Activated naive CD8-positive, alpha-beta T cell (primary cell): ENCODE measurements around the gene C1QL1.

Source experiments
- H3K27ac Mint-ChIP-seq: one replicate; pipeline ENCODE4 v1.8.0; 2021; ENCODE audit warnings: mixed read lengths
- H3K27me3 Mint-ChIP-seq: one replicate; pipeline ENCODE4 v1.8.0; 2021; ENCODE audit warnings: mixed read lengths
- H3K36me3 Mint-ChIP-seq: one replicate; pipeline ENCODE4 v1.8.0; 2021; ENCODE audit warnings: mixed read lengths
- H3K4me1 Mint-ChIP-seq: one replicate; pipeline ENCODE4 v1.8.0; 2021; ENCODE audit warnings: low read depth, mixed read lengths
- H3K4me3 Mint-ChIP-seq: one replicate; pipeline ENCODE4 v1.8.0; 2021; ENCODE audit warnings: mild to moderate bottlenecking, mixed read lengths
- H3K9me3 Mint-ChIP-seq: one replicate; pipeline ENCODE4 v1.8.0; 2021; ENCODE audit warnings: low read depth, mixed read lengths

The C1QL1 gene

GRCh38 chr17:44968225-44969143 lies at the start of gene C1QL1:
Gene C1QL1 (minus strand): TSS chr17:44968303. CDS start chr17:44968048, 255 bp downstream.
- Mint-ChIP-seq H3K4me1 (peaks cover 36% of the 10 kb centered on the region), H3K27me3 (peaks cover 18% of the 10 kb centered on the region), H3K4me3 (peak within 1 kb of the TSS; percentile 78), H3K27ac (no peak within 1 kb of the TSS), H3K9me3 (no peaks in the 10 kb centered on the region), H3K36me3 (no peaks in the 10 kb centered on the region)

GRCh38 chr17:45016823-45017222 lies 48.7 kb upstream of the C1QL1 start:
- Mint-ChIP-seq H3K4me1 (peaks cover 14% of the 10 kb centered on the region), H3K27me3 (peaks cover 29% of the 10 kb centered on the region), H3K4me3 (peak overlapping the region; percentile 35), H3K36me3 (no peaks in the 10 kb centered on the region), H3K27ac (no peak overlapping the region), H3K9me3 (no peaks in the 10 kb centered on the region)

- no peaks in the 10 kb centered on the region for H3K9me3 Mint-ChIP-seq
- H3K27ac Mint-ChIP-seq: no peak overlapping the region
- peaks cover 12% of the 10 kb centered on the region for H3K4me1 Mint-ChIP-seq
- H3K27me3 Mint-ChIP-seq: peaks cover 26% of the 10 kb centered on the region
- H3K36me3 Mint-ChIP-seq: no peaks in the 10 kb centered on the region
- no peak overlapping the region for H3K4me3 Mint-ChIP-seq
These were observed 48.1 kb upstream of the C1QL1 start for GRCh38 chr17:45016237-45016636.

- Mint-ChIP-seq H3K4me1 (no peaks in the 10 kb centered on the region), H3K27ac (no peak overlapping the region), H3K9me3 (no peaks in the 10 kb centered on the region), H3K27me3 (peaks cover 8% of the 10 kb centered on the region), H3K4me3 (no peak overlapping the region), H3K36me3 (peaks cover 4% of the 10 kb centered on the region)
These were observed 45.2 kb upstream of the C1QL1 start for GRCh38 chr17:45013021-45013997.

GRCh38 chr17:45011767-45012166 lies 43.7 kb upstream of the C1QL1 start:
- Mint-ChIP-seq H3K27me3 (peaks cover 8% of the 10 kb centered on the region), H3K36me3 (peaks cover 6% of the 10 kb centered on the region), H3K4me3 (no peak overlapping the region), H3K4me1 (no peaks in the 10 kb centered on the region), H3K27ac (no peak overlapping the region), H3K9me3 (no peaks in the 10 kb centered on the region)

- no peak overlapping the region for H3K4me3 Mint-ChIP-seq
- H3K27me3 Mint-ChIP-seq: peaks cover 6% of the 10 kb centered on the region
- peaks cover 6% of the 10 kb centered on the region for H3K36me3 Mint-ChIP-seq
- H3K9me3 Mint-ChIP-seq: no peaks in the 10 kb centered on the region
- no peak overlapping the region for H3K27ac Mint-ChIP-seq
- H3K4me1 Mint-ChIP-seq: no peaks in the 10 kb centered on the region
These were observed 41.8 kb upstream of the C1QL1 start for GRCh38 chr17:45009676-45010467.

GRCh38 chr17:45008216-45008615 lies 40.1 kb upstream of the C1QL1 start:
- Mint-ChIP-seq H3K4me1 (no peaks in the 10 kb centered on the region), H3K9me3 (no peaks in the 10 kb centered on the region), H3K36me3 (peaks cover 6% of the 10 kb centered on the region), H3K4me3 (no peak overlapping the region), H3K27ac (no peak overlapping the region), H3K27me3 (peaks cover 6% of the 10 kb centered on the region)

- Mint-ChIP-seq H3K9me3 (no peaks in the 10 kb centered on the region), H3K4me1 (no peaks in the 10 kb centered on the region), H3K27me3 (peaks cover 6% of the 10 kb centered on the region), H3K4me3 (no peak overlapping the region), H3K27ac (no peak overlapping the region), H3K36me3 (peaks cover 6% of the 10 kb centered on the region)
These were observed 38.9 kb upstream of the C1QL1 start for GRCh38 chr17:45006927-45007461.

GRCh38 chr17:45005700-45006099 lies 37.6 kb upstream of the C1QL1 start:
- peaks cover 4% of the 10 kb centered on the region for H3K36me3 Mint-ChIP-seq
- H3K9me3 Mint-ChIP-seq: no peaks in the 10 kb centered on the region
- peaks cover 6% of the 10 kb centered on the region for H3K27me3 Mint-ChIP-seq
- no peak overlapping the region for H3K4me3 Mint-ChIP-seq
- no peaks in the 10 kb centered on the region for H3K4me1 Mint-ChIP-seq
- no peak overlapping the region for H3K27ac Mint-ChIP-seq

GRCh38 chr17:45004388-45004787 lies 36.3 kb upstream of the C1QL1 start:
- Mint-ChIP-seq H3K27ac (no peak overlapping the region), H3K27me3 (peaks cover 6% of the 10 kb centered on the region), H3K4me3 (no peak overlapping the region), H3K4me1 (no peaks in the 10 kb centered on the region), H3K36me3 (peaks cover 2% of the 10 kb centered on the region), H3K9me3 (no peaks in the 10 kb centered on the region)

- Mint-ChIP-seq H3K4me3 (no peak overlapping the region), H3K36me3 (peaks cover 5% of the 10 kb centered on the region), H3K4me1 (no peaks in the 10 kb centered on the region), H3K27ac (no peak overlapping the region), H3K9me3 (peaks cover 4% of the 10 kb centered on the region), H3K27me3 (peaks cover 8% of the 10 kb centered on the region)
These were observed 35.8 kb upstream of the C1QL1 start for GRCh38 chr17:45003877-45004276.

GRCh38 chr17:45001310-45001709 lies 33.2 kb upstream of the C1QL1 start:
- peaks cover 8% of the 10 kb centered on the region for H3K9me3 Mint-ChIP-seq
- H3K36me3 Mint-ChIP-seq: peaks cover 3% of the 10 kb centered on the region
- H3K4me1 Mint-ChIP-seq: no peaks in the 10 kb centered on the region
- no peak overlapping the region for H3K27ac Mint-ChIP-seq
- peaks cover 3% of the 10 kb centered on the region for H3K27me3 Mint-ChIP-seq
- H3K4me3 Mint-ChIP-seq: no peak overlapping the region

GRCh38 chr17:44999433-44999832 lies 31.3 kb upstream of the C1QL1 start:
- peaks cover 8% of the 10 kb centered on the region for H3K9me3 Mint-ChIP-seq
- peaks cover 3% of the 10 kb centered on the region for H3K27me3 Mint-ChIP-seq
- H3K27ac Mint-ChIP-seq: no peak overlapping the region
- H3K36me3 Mint-ChIP-seq: peaks cover 3% of the 10 kb centered on the region
- no peak overlapping the region for H3K4me3 Mint-ChIP-seq
- no peaks in the 10 kb centered on the region for H3K4me1 Mint-ChIP-seq

GRCh38 chr17:44998646-44999045 lies 30.5 kb upstream of the C1QL1 start:
- Mint-ChIP-seq H3K9me3 (peaks cover 8% of the 10 kb centered on the region), H3K27ac (no peak overlapping the region), H3K4me3 (no peak overlapping the region), H3K36me3 (peaks cover 3% of the 10 kb centered on the region), H3K4me1 (no peaks in the 10 kb centered on the region), H3K27me3 (peaks cover 7% of the 10 kb centered on the region)
